CMK (cell line): ENCODE measurements around the gene KRT28.
A peak's percentile ranks its signal among the peaks of the same experiment; 100 is the strongest.

Experiments
- DNase-seq: peaks from one replicate; pipeline ENCODE4 v3.0.0-alpha.2; 2010; ENCODE audit warnings: low read depth

The KRT28 gene

GRCh38 chr17:40799859-40800258, at the start of gene KRT28:
Gene KRT28 (minus strand): TSS chr17:40799959. CDS start chr17:40799893, 66 bp downstream.
- DNase-seq, result no peak

GRCh38 chr17:40848583-40849235, 49.0 kb upstream of the KRT28 start:
- DNase-seq, result no peak

- DNase-seq, result no peak
These were observed 46.9 kb upstream of the KRT28 start for GRCh38 chr17:40846515-40847144.

GRCh38 chr17:40844671-40845107, 44.9 kb upstream of the KRT28 start:
- no peak for DNase-seq

- DNase-seq, result no peak
These were observed 43.5 kb upstream of the KRT28 start for GRCh38 chr17:40843242-40843641.

GRCh38 chr17:40841246-40841645, 41.5 kb upstream of the KRT28 start:
- no peak for DNase-seq

- no peak for DNase-seq
These were observed 39.4 kb upstream of the KRT28 start for GRCh38 chr17:40839194-40839593.

GRCh38 chr17:40836020-40836419, 36.3 kb upstream of the KRT28 start:
- no peak for DNase-seq

GRCh38 chr17:40833882-40834281, 34.1 kb upstream of the KRT28 start:
- DNase-seq, result no peak

GRCh38 chr17:40832840-40833239, 33.1 kb upstream of the KRT28 start:
- no peak for DNase-seq

GRCh38 chr17:40830085-40830776, 30.5 kb upstream of the KRT28 start:
- no peak for DNase-seq

- DNase-seq, result no peak
These were observed 28.8 kb upstream of the KRT28 start for GRCh38 chr17:40828454-40829044.

- DNase-seq, result peak; percentile 49
These were observed 28.1 kb upstream of the KRT28 start for GRCh38 chr17:40827746-40828453.

- DNase-seq, result no peak
These were observed 25.8 kb upstream of the KRT28 start for GRCh38 chr17:40825599-40825998.

- no peak for DNase-seq
These were observed 24.5 kb upstream of the KRT28 start for GRCh38 chr17:40824015-40824832.

GRCh38 chr17:40822132-40822812, 22.5 kb upstream of the KRT28 start, which contains the start of gene KRT10:
Gene KRT10 (minus strand): TSS chr17:40822614. CDS start chr17:40822585, 29 bp downstream.
- DNase-seq, result no peak

GRCh38 chr17:40821536-40821935, 21.8 kb upstream of the KRT28 start:
- no peak for DNase-seq

GRCh38 chr17:40820228-40820838, 20.6 kb upstream of the KRT28 start:
- DNase-seq, result no peak

GRCh38 chr17:40819528-40820125, 19.9 kb upstream of the KRT28 start:
- DNase-seq, result peak; percentile 18
